Natural killer cell (primary cell): Measurements from ENCODE around the gene LRR1. TPM values are rescaled to one million over a fixed set of nuclear protein-coding genes. Genes with fewer than 3 reads are reported as not detected.
"Not testable (repeated sequence)": the region's sequence is repeated elsewhere in the genome, so short reads cannot be mapped to it uniquely, and the experiment has no call there.

ENCODE experiments used
- ATAC-seq, 3 donors: fragments of 150-1000 bp in 2 of 3; fragments of 200-7000 bp in 1 of 3; cut with Tn5 transposase; 1 replicate in 1 of 3; 2 replicates in 2 of 3; pipeline ENCODE4 v1.10.0; 2021; ENCODE audit warnings: mild to moderate bottlenecking in 2 of 3, moderate library complexity in 2 of 3
- DNase-seq, 2 donors: peaks; one replicate each; pipeline versions ENCODE4 v3.0.0 to v3.0.0-alpha.2; 2013 to 2021; ENCODE audit warnings: mixed read lengths in 1 of 2
- H3K27ac ChIP-seq: one replicate; pipeline ENCODE4 v1.5.1; 2013; ENCODE audit warnings: mild to moderate bottlenecking, low read length
- H3K27me3 ChIP-seq: one replicate; pipeline ENCODE4 v1.6.1; 2013; ENCODE audit warnings: low read length; ENCODE audit not compliant: control insufficient read depth, insufficient read depth
- H3K36me3 ChIP-seq: one replicate; pipeline ENCODE4 v1.6.1; 2013; ENCODE audit warnings: low read length; ENCODE audit not compliant: control insufficient read depth, insufficient read depth
- H3K4me1 ChIP-seq: one replicate; pipeline ENCODE4 v1.6.1; 2013; ENCODE audit warnings: low read length; ENCODE audit not compliant: control insufficient read depth, insufficient read depth
- H3K4me3 ChIP-seq: one replicate; pipeline ENCODE4 v1.5.1; 2013; ENCODE audit warnings: low read length
- H3K9me3 ChIP-seq: one replicate; pipeline ENCODE4 v1.6.1; 2013; ENCODE audit warnings: low read length; ENCODE audit not compliant: control insufficient read depth, insufficient read depth
- H3K27ac Mint-ChIP-seq, 2 donors: one replicate each; pipeline ENCODE4 v1.8.0; 2022; ENCODE audit warnings: mild to moderate bottlenecking in 2 of 2, mixed read lengths in 2 of 2, moderate library complexity in 1 of 2
- H3K27me3 Mint-ChIP-seq, 2 donors: one replicate each; pipeline ENCODE4 v1.8.0; 2022; ENCODE audit warnings: low read depth in 2 of 2, mixed read lengths in 2 of 2
- H3K36me3 Mint-ChIP-seq: one replicate; pipeline ENCODE4 v1.8.0; 2022; ENCODE audit warnings: mixed read lengths
- H3K4me1 Mint-ChIP-seq, 2 donors: one replicate each; pipeline ENCODE4 v1.8.0; 2022; ENCODE audit warnings: mixed read lengths in 2 of 2
- H3K4me3 Mint-ChIP-seq: one replicate; pipeline ENCODE4 v1.8.0; 2022; ENCODE audit warnings: mild to moderate bottlenecking, moderate library complexity, mixed read lengths
- H3K9me3 Mint-ChIP-seq, 2 donors: one replicate each; pipeline ENCODE4 v1.8.0; 2022; ENCODE audit warnings: mixed read lengths in 2 of 2
- WGBS: methylation state at CpG from one replicate; pipeline ENCODE4 v1.1.7; 2013; ENCODE audit warnings: missing lambda C conversion rate; ENCODE audit not compliant: insufficient coverage; 5-methylcytosine and 5-hydroxymethylcytosine counted together
- intact Hi-C: fragments of 100-400 bp; cut with micrococcal nuclease; formaldehyde crosslinking; loops from one replicate; pipeline ENCODE4 v1.14.2; 2022
- total RNA-seq, 4 donors: library from RNA; stranded (reverse); fragments of 120-200 nt in 1 of 4; gene quantifications; one replicate each; pipeline versions ENCODE4 v1.2.3 to v1.2.4, GENCODE V29; 2013 to 2022
- TF ChIP-seq, protein P1 (sequence below): fragments of 200-600 bp; IDR thresholded peaks from one replicate; pipeline ENCODE4 v1.8.0; 2022; ENCODE audit warnings: antibody characterized with exemption

LRR1 gene
- total RNA-seq, 3 donors from 2014 or later (not counting 1 experiment from before 2014, with no cell fraction given), result 8.1 to 11.7 (median 8.7) TPM

DNA sequence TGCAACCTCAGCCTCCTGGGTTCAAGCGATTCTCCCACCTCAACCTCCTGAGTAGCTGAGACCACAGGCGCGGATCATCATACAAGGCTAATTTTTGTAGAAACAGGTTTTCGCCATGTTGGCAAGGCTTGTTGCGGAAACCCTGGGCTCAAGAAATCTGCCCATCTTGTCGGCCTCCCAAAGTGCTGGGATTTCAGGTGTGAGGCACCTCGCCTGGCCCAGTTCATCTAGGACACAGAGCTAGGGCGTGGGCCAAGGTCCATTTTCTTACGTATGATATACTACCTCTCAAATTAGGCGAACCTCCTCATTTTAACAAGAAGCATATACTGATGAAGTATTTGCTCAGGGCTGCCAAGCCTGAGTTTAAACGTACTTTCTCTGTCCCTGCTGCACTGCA is 14.7 kb upstream of the LRR1 start:
- WGBS, result 82% methylated on average over 11 of the region's 11 CpGs
- no peaks in the 10 kb centered on the region for H3K27me3 Mint-ChIP-seq
- Histone ChIP-seq H3K4me3 (no peak overlapping the region), H3K9me3 (no peaks in the 10 kb centered on the region), H3K27me3 (no peaks in the 10 kb centered on the region), H3K36me3 (peaks cover 26% of the 10 kb centered on the region), H3K4me1 (peaks cover 19% of the 10 kb centered on the region), H3K27ac (no peak overlapping the region)
- H3K27ac Mint-ChIP-seq, result peak overlapping the region; percentile 98 to 99
- ATAC-seq (no peak), DNase-seq (no peak)
- H3K4me3 Mint-ChIP-seq, result peak overlapping the region; percentile 98
- H3K4me1 Mint-ChIP-seq, result peaks cover 56 to 62% of the 10 kb centered on the region in 2 donors
- TF ChIP-seq, protein P1, sequence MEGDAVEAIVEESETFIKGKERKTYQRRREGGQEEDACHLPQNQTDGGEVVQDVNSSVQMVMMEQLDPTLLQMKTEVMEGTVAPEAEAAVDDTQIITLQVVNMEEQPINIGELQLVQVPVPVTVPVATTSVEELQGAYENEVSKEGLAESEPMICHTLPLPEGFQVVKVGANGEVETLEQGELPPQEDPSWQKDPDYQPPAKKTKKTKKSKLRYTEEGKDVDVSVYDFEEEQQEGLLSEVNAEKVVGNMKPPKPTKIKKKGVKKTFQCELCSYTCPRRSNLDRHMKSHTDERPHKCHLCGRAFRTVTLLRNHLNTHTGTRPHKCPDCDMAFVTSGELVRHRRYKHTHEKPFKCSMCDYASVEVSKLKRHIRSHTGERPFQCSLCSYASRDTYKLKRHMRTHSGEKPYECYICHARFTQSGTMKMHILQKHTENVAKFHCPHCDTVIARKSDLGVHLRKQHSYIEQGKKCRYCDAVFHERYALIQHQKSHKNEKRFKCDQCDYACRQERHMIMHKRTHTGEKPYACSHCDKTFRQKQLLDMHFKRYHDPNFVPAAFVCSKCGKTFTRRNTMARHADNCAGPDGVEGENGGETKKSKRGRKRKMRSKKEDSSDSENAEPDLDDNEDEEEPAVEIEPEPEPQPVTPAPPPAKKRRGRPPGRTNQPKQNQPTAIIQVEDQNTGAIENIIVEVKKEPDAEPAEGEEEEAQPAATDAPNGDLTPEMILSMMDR, result no peak
- no peaks in the 10 kb centered on the region for H3K9me3 Mint-ChIP-seq
- H3K36me3 Mint-ChIP-seq, result no peaks in the 10 kb centered on the region
- intact Hi-C loops, result loop anchor here (10.0 kb wide), 1 partner anchor 781 kb away; no protein-coding TSS in a partner anchor

DNA sequence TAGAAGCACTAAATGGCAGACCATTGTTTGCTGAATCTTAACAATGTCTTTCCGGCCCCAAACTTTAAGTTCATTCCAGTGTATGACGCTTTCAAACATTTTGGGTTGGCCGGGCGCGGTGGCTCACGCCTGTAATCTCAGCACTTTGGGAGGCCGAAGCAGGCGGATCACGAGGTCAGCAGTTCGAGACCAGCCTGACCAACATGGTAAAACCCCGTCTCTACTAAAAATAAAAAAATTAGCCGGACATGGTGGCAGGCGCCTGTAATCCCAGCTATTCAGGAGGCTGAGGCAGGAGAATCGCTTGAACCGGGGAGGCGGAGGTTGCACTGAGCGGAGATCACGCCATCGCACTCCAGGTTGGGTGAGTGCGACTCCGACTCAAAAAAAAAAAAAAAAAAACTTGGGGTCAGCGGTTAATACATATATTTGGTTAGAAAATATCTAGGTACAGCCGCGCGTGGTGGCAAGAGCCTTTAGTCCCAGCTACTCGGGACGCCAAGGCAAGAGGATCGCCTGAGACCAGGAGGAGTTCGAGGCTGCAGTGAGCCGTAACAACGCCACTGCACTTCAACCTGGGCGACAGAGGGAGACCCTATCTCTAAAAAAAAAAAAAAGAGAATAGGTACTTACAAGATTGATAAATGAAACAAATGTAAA is 13.6 kb upstream of the LRR1 start:
- H3K4me1 ChIP-seq, result peaks cover 19% of the 10 kb centered on the region
- not testable (repeated sequence) for H3K36me3 Mint-ChIP-seq, ATAC-seq, H3K27me3 ChIP-seq, H3K9me3 ChIP-seq, H3K27me3 Mint-ChIP-seq, H3K9me3 Mint-ChIP-seq
- peak in 1 of 2 donors; percentile 37 for DNase-seq
- 20% methylated on average over 28 of the region's 32 CpGs for WGBS
- Mint-ChIP-seq H3K4me3 (peak overlapping the region; percentile 98), H3K27ac (peak overlapping the region; percentile 98 to 99), H3K4me1 (peaks cover 48 to 58% of the 10 kb centered on the region in 2 donors)
- peak overlapping the region; percentile 87 for H3K4me3 ChIP-seq
- intact Hi-C loops, result loop anchor here (10.0 kb wide), 1 partner anchor 780 kb away; no protein-coding TSS in a partner anchor
- peak overlapping the region; percentile 96 for H3K27ac ChIP-seq
- peaks cover 26% of the 10 kb centered on the region for H3K36me3 ChIP-seq

DNA sequence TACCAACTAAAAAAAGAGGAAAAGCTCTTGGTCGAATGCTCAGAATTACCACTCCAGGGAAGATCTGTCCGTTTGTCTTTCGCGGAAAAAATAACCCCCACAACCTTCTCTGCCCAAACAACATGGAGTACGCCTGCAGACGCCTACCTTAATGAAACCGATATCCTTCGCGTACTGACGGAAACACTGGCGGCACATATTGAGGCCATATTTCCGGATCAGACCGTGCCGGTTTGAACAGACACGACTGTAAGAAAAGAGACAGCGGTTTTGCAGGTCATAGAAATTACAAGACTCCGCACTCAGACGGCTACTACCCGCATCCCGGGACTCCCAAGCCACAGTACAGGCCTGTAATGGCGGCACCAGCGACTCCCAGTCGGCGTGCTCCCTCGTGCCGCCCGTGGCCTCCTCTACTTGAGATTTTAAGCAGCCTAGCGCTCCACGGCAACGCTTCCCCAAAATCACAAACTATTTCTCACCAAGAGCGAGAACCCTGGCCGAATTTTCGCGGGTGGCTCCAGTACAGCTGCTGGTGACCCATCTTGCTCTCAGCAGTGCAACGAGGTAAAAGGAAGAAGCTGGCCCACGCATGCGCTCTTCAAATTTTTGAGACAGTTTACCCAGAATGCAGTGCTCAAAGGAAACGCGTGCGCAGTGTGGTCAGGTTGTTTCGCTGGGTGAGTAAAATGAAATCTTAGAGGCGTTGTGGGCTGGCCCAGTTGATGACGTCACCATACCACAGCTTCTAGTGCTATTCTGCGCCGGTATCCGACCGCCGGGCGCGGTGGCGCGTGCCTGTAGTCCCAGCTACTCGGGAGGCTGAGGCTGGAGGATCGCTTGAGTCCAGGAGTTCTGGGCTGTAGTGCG is 12.7 kb upstream of the LRR1 start, which contains the start of gene RPS29:
Gene RPS29 (minus strand): TSS at position 578 of the 870 bp plus-strand sequence. CDS start 34 bp downstream, at position 544.
- peak within 1 kb of the TSS; percentile 98 for H3K4me3 Mint-ChIP-seq
- H3K27ac Mint-ChIP-seq, result peak within 1 kb of the TSS; percentile 98 to 99
- Histone ChIP-seq H3K4me3 (peak within 1 kb of the TSS; percentile 87), H3K27ac (peak within 1 kb of the TSS; percentile 96), H3K36me3 (peaks cover 26% of the 10 kb centered on the region), H3K27me3 (no peaks in the 10 kb centered on the region), H3K9me3 (no peaks in the 10 kb centered on the region), H3K4me1 (peaks cover 19% of the 10 kb centered on the region)
- intact Hi-C loops, result loop anchor here (1.0 to 10.0 kb wide), 4 partner anchors 12 to 779 kb away; partner anchors contain the start of genes LRR1, MGAT2 and RPL36AL
- DNase-seq, result peak; percentile 100
- peaks cover 44 to 54% of the 10 kb centered on the region in 2 donors for H3K4me1 Mint-ChIP-seq
- TF ChIP-seq, protein P1, result no peak
- H3K9me3 Mint-ChIP-seq, result no peaks in the 10 kb centered on the region
- WGBS, result under 1% methylated on average over 43 of the region's 55 CpGs
- no peaks in the 10 kb centered on the region for H3K27me3 Mint-ChIP-seq
- H3K36me3 Mint-ChIP-seq, result no peaks in the 10 kb centered on the region
- peak; percentile 83 to 95 (median 85) for ATAC-seq
